HEK293 (cell line): ENCODE measurements around the gene FSTL4.

Source experiments
- CTCF ChIA-PET: fragments of 350-600 bp; formaldehyde crosslinking; extraction: SDS; loops from one replicate; lab custom pipeline; 2021; ENCODE audit warnings: antibody characterized with exemption; lab: Yijun Ruan, JAX
- POLR2A ChIA-PET: fragments of 300-600 bp; formaldehyde crosslinking; extraction: SDS; loops from one replicate; lab custom pipeline; 2020; ENCODE audit warnings: antibody characterized with exemption, inconsistent platforms; lab: Yijun Ruan, JAX
- H3K27ac ChIP-seq: fragments of 200-500 bp; sonication (Bioruptor generic); 2 replicates; pipeline ENCODE4 v1.5.1; 2014; ENCODE audit warnings: low read depth, low read length, control low read depth, inconsistent platforms; ENCODE audit errors: extremely low read depth
- H3K36me3 ChIP-seq, 2 experiments: fragments of 200-500 bp in 1 of 2; sonication (Bioruptor generic) in 1 of 2; 1 replicate in 1 of 2; 2 replicates in 1 of 2; pipeline ENCODE4 v1.5.1; 2014 to 2017; ENCODE audit warnings: inconsistent platforms in 2 of 2, low read length in 2 of 2; ENCODE audit not compliant: control insufficient read depth in 2 of 2, insufficient read depth in 1 of 2
- H3K4me1 ChIP-seq: fragments of 200-500 bp; sonication (Bioruptor generic); 2 replicates; pipeline ENCODE4 v1.5.1; 2014; ENCODE audit warnings: mild to moderate bottlenecking, low read length, inconsistent platforms; ENCODE audit not compliant: control insufficient read depth, insufficient read depth
- H3K4me3 ChIP-seq: 2 replicates; pipeline ENCODE4 v1.5.1; 2011; ENCODE audit warnings: low read depth, mild to moderate bottlenecking, control low read depth, low read length, moderate library complexity
- H3K9me3 ChIP-seq: fragments of 200-500 bp; sonication (Bioruptor generic); 2 replicates; pipeline ENCODE4 v1.5.1; 2014; ENCODE audit warnings: low read depth, low read length, inconsistent platforms; ENCODE audit not compliant: control insufficient read depth, insufficient read depth
- HOXC10 ChIP-seq: sonication (generic); formaldehyde crosslinking; IDR thresholded peaks from 2 replicates; pipeline ENCODE4 v1.8.1; 2023; ENCODE audit warnings: mild to moderate bottlenecking, missing genetic modification reagents
- PRDM6 ChIP-seq: fragments of 450-650 bp; formaldehyde crosslinking; IDR thresholded peaks from 2 replicates; pipeline ENCODE4 v1.5.1; 2017; ENCODE audit warnings: missing biosample characterization, missing genetic modification characterization
- YY2 ChIP-seq: fragments of 450-650 bp; formaldehyde crosslinking; IDR thresholded peaks from 2 replicates; pipeline ENCODE4 v1.5.1; 2016; ENCODE audit warnings: missing biosample characterization, missing genetic modification characterization
- ZNF121 ChIP-seq: fragments of 450-650 bp; formaldehyde crosslinking; IDR thresholded peaks from 2 replicates; pipeline ENCODE4 v1.5.1; 2016; ENCODE audit warnings: missing biosample characterization, missing genetic modification characterization
- ZNF133 ChIP-seq: fragments of 450-650 bp; formaldehyde crosslinking; IDR thresholded peaks from 2 replicates; pipeline ENCODE4 v1.5.1; 2016; ENCODE audit warnings: missing biosample characterization, missing genetic modification characterization
- ZNF155 ChIP-seq: fragments of 450-650 bp; formaldehyde crosslinking; IDR thresholded peaks from 2 replicates; pipeline ENCODE4 v1.5.1; 2016; ENCODE audit warnings: missing biosample characterization, missing genetic modification characterization
- ZNF2 ChIP-seq: fragments of 450-650 bp; formaldehyde crosslinking; IDR thresholded peaks from 2 replicates; pipeline ENCODE4 v1.5.1; 2016; ENCODE audit warnings: missing biosample characterization, missing genetic modification characterization
- ZNF214 ChIP-seq: fragments of 450-650 bp; formaldehyde crosslinking; IDR thresholded peaks from 2 replicates; pipeline ENCODE4 v1.5.1; 2017; ENCODE audit warnings: missing biosample characterization, mild to moderate bottlenecking, missing genetic modification characterization, borderline replicate concordance
- ZNF266 ChIP-seq: fragments of 450-650 bp; formaldehyde crosslinking; IDR thresholded peaks from 2 replicates; pipeline ENCODE4 v1.5.1; 2016; ENCODE audit warnings: missing biosample characterization, missing genetic modification characterization, low read depth
- ZNF280D ChIP-seq: fragments of 450-650 bp; formaldehyde crosslinking; IDR thresholded peaks from 2 replicates; pipeline ENCODE4 v1.5.1; 2016; ENCODE audit warnings: missing biosample characterization, missing genetic modification characterization
- ZNF362 ChIP-seq: fragments of 450-650 bp; formaldehyde crosslinking; IDR thresholded peaks from 2 replicates; pipeline ENCODE4 v1.5.1; 2016; ENCODE audit warnings: missing biosample characterization, missing genetic modification characterization
- ZNF391 ChIP-seq: fragments of 450-650 bp; formaldehyde crosslinking; IDR thresholded peaks from 2 replicates; pipeline ENCODE4 v1.5.1; 2016; ENCODE audit warnings: low read depth, missing biosample characterization, missing genetic modification characterization, borderline replicate concordance
- ZNF404 ChIP-seq: fragments of 450-650 bp; formaldehyde crosslinking; IDR thresholded peaks from 2 replicates; pipeline ENCODE4 v1.5.1; 2017; ENCODE audit warnings: missing biosample characterization, missing genetic modification characterization
- ZNF544 ChIP-seq: fragments of 450-650 bp; formaldehyde crosslinking; IDR thresholded peaks from 2 replicates; pipeline ENCODE4 v1.5.0; 2017; ENCODE audit warnings: missing biosample characterization, missing genetic modification characterization
- ZNF621 ChIP-seq: fragments of 450-650 bp; formaldehyde crosslinking; IDR thresholded peaks from 2 replicates; pipeline ENCODE4 v1.5.1; 2017; ENCODE audit warnings: missing biosample characterization, missing genetic modification characterization
- ZNF626 ChIP-seq: fragments of 450-650 bp; sonication (Bioruptor Pico); formaldehyde crosslinking; IDR thresholded peaks from 2 replicates; pipeline ENCODE4 v1.5.1; 2018; ENCODE audit warnings: missing biosample characterization, missing genetic modification characterization, inconsistent platforms
- ZNF677 ChIP-seq: fragments of 450-650 bp; IDR thresholded peaks from 2 replicates; pipeline ENCODE4 v1.5.0; 2018; ENCODE audit warnings: missing biosample characterization, mild to moderate bottlenecking, missing genetic modification characterization, moderate library complexity
- ZNF76 ChIP-seq: fragments of 450-650 bp; formaldehyde crosslinking; IDR thresholded peaks from 2 replicates; pipeline ENCODE4; 2016; ENCODE audit warnings: low read depth, missing biosample characterization, missing genetic modification characterization, borderline replicate concordance
- ZSCAN4 ChIP-seq: fragments of 450-650 bp; formaldehyde crosslinking; IDR thresholded peaks from 2 replicates; pipeline ENCODE4 v1.5.1; 2017; ENCODE audit warnings: missing biosample characterization, missing genetic modification characterization
- TF ChIP-seq, protein P1 (sequence below): fragments of 450-650 bp; formaldehyde crosslinking; IDR thresholded peaks from 2 replicates; pipeline ENCODE4 v1.5.1; 2016; ENCODE audit warnings: missing biosample characterization, missing genetic modification characterization
- TF ChIP-seq, protein P2 (sequence below): fragments of 450-650 bp; formaldehyde crosslinking; IDR thresholded peaks from 2 replicates; pipeline ENCODE4 v1.5.1; 2016; ENCODE audit warnings: missing biosample characterization, missing genetic modification characterization

Gene FSTL4

DNA sequence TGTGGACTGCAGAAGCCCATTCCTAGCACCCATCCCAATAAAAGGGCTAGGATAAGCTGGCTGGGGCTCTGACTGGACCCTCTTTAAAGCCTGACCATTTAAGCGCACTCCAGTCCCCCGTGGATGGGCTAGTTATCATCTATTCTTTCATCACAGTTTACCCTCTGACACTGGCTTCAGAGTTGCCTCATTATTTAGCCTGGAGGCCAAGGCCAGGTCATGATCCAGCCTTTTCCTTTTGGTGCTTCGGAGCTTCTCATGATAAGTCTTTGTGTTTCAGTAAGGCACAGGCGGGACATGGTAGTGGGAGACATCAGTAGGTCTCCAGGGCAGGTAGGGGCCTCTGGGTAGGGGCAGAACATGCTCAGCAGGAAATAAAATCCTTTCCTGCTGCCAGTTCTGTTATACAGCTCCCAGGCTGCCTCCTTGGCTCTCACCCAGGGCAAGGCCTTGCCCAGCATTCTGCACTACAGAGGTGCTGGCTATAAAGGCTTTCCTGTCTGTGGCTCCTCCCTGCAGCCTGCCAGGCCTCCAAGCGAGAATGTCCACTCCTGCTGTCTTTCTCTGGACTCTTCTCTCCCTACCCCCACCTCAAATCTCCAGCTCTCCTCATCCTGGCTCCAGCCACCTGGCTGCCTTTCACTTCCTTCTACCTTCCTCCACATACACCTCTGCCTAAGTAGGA, 128.8 kb downstream of the FSTL4 start:
- Histone ChIP-seq H3K4me3 (no peak overlapping the region), H3K4me1 (no peaks in the 10 kb centered on the region), H3K27ac (no peak overlapping the region), H3K36me3 (no peaks in the 10 kb centered on the region), H3K9me3 (no peaks in the 10 kb centered on the region)
- TF ChIP-seq PRDM6 (tag by site-specific recombination) (no peak), ZNF155 (tag by site-specific recombination) (no peak)
- POLR2A ChIA-PET, result no interaction called here
- CTCF ChIA-PET, result no interaction called here

GRCh38 chr5:133482028-133482427, 130.3 kb downstream of the FSTL4 start:
- H3K27ac ChIP-seq, result no peak overlapping the region
- no peak overlapping the region for H3K4me3 ChIP-seq
- H3K4me1 ChIP-seq, result no peaks in the 10 kb centered on the region
- no peaks in the 10 kb centered on the region for H3K9me3 ChIP-seq
- no peaks in the 10 kb centered on the region for H3K36me3 ChIP-seq
- TF ChIP-seq ZNF677 (tag by site-specific recombination), result no peak
- TF ChIP-seq ZNF133 (tag by site-specific recombination), result no peak
- TF ChIP-seq ZNF121 (tag by site-specific recombination), result no peak
- no peak for TF ChIP-seq HOXC10
- no peak for TF ChIP-seq ZNF280D (tag by site-specific recombination)
- TF ChIP-seq ZNF544 (tag by site-specific recombination), result no peak
- TF ChIP-seq ZNF626 (tag by site-specific recombination), result no peak
- TF ChIP-seq ZSCAN4 (tag by site-specific recombination), result no peak
- TF ChIP-seq ZNF214 (tag by site-specific recombination), result no peak
- TF ChIP-seq, protein P1, sequence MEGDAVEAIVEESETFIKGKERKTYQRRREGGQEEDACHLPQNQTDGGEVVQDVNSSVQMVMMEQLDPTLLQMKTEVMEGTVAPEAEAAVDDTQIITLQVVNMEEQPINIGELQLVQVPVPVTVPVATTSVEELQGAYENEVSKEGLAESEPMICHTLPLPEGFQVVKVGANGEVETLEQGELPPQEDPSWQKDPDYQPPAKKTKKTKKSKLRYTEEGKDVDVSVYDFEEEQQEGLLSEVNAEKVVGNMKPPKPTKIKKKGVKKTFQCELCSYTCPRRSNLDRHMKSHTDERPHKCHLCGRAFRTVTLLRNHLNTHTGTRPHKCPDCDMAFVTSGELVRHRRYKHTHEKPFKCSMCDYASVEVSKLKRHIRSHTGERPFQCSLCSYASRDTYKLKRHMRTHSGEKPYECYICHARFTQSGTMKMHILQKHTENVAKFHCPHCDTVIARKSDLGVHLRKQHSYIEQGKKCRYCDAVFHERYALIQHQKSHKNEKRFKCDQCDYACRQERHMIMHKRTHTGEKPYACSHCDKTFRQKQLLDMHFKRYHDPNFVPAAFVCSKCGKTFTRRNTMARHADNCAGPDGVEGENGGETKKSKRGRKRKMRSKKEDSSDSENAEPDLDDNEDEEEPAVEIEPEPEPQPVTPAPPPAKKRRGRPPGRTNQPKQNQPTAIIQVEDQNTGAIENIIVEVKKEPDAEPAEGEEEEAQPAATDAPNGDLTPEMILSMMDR (tag by site-specific recombination), result no peak
- TF ChIP-seq ZNF362 (tag by site-specific recombination), result no peak
- TF ChIP-seq ZNF621 (tag by site-specific recombination), result no peak
- TF ChIP-seq ZNF2 (tag by site-specific recombination), result no peak
- TF ChIP-seq ZNF391 (tag by site-specific recombination), result no peak
- no peak for TF ChIP-seq ZNF266
- TF ChIP-seq ZNF76 (tag by site-specific recombination), result no peak
- TF ChIP-seq, protein P2, sequence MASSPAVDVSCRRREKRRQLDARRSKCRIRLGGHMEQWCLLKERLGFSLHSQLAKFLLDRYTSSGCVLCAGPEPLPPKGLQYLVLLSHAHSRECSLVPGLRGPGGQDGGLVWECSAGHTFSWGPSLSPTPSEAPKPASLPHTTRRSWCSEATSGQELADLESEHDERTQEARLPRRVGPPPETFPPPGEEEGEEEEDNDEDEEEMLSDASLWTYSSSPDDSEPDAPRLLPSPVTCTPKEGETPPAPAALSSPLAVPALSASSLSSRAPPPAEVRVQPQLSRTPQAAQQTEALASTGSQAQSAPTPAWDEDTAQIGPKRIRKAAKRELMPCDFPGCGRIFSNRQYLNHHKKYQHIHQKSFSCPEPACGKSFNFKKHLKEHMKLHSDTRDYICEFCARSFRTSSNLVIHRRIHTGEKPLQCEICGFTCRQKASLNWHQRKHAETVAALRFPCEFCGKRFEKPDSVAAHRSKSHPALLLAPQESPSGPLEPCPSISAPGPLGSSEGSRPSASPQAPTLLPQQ (tag by site-specific recombination), result no peak
- no peak for TF ChIP-seq YY2 (tag by site-specific recombination)
- TF ChIP-seq ZNF404 (tag by site-specific recombination), result no peak
- ChIA-PET POLR2A (no interaction called here), CTCF (interaction anchor here (0.6 kb wide), 1 partner anchor 96 kb away, joined by 3 read pairs; no protein-coding TSS in a partner anchor)
